GM23338 (cell line): Measurements from ENCODE around the gene LGALS12. TPM values are rescaled to one million over a fixed set of nuclear protein-coding genes. Genes with fewer than 3 reads are reported as not detected.

Experiments used
- ATAC-seq: fragments of 200-7000 bp; cut with Tn5 transposase; 3 replicates; pipeline ENCODE4 v1.9.1; 2020
- DNase-seq: peaks from one replicate; pipeline ENCODE4 v3.0.0-alpha.2; 2015; ENCODE audit warnings: low spot score
- H2AFZ ChIP-seq: fragments of 200-600 bp; sonication (generic); 2 replicates; pipeline ENCODE4 v1.8.0; 2016; ENCODE audit warnings: antibody characterized with exemption, mild to moderate bottlenecking, moderate library complexity
- H3F3A ChIP-seq: fragments of 200-600 bp; sonication (generic); replicated peaks from 2 replicates; pipeline ENCODE4 v1.8.0; 2017; ENCODE audit warnings: antibody characterized with exemption, mixed run types, low read depth
- H3K27ac ChIP-seq: fragments of 200-600 bp; sonication (generic); 2 replicates; pipeline ENCODE4 v1.6.1; 2016; ENCODE audit warnings: low read depth
- H3K27me3 ChIP-seq: fragments of 200-600 bp; sonication (generic); 2 replicates; pipeline ENCODE4 v1.8.0; 2016; ENCODE audit warnings: mild to moderate bottlenecking, mixed run types, moderate library complexity; ENCODE audit not compliant: insufficient read depth
- H3K36me3 ChIP-seq: fragments of 200-600 bp; sonication (generic); 2 replicates; pipeline ENCODE4 v1.8.0; 2016; ENCODE audit warnings: mild to moderate bottlenecking; ENCODE audit not compliant: insufficient read depth
- H3K4me1 ChIP-seq: fragments of 200-600 bp; sonication (generic); 2 replicates; pipeline ENCODE4 v1.8.0; 2016; ENCODE audit warnings: mild to moderate bottlenecking, moderate library complexity; ENCODE audit not compliant: insufficient read depth
- H3K4me2 ChIP-seq: fragments of 200-600 bp; sonication (generic); 2 replicates; pipeline ENCODE4 v1.7.1; 2017; ENCODE audit warnings: mixed run types
- H3K4me3 ChIP-seq: fragments of 200-600 bp; sonication (generic); 2 replicates; pipeline ENCODE4 v1.6.1; 2016; ENCODE audit warnings: mixed run types
- H3K79me2 ChIP-seq: fragments of 200-600 bp; sonication (generic); replicated peaks from 2 replicates; pipeline ENCODE4 v1.8.0; 2017; ENCODE audit warnings: mild to moderate bottlenecking; ENCODE audit not compliant: insufficient read depth
- H3K9me2 ChIP-seq: fragments of 200-600 bp; sonication (generic); 2 replicates; pipeline ENCODE4 v1.8.0; 2017; ENCODE audit not compliant: insufficient read depth
- H4K20me1 ChIP-seq: fragments of 200-600 bp; sonication (generic); replicated peaks from 2 replicates; pipeline ENCODE4 v1.8.0; 2017; ENCODE audit warnings: mild to moderate bottlenecking; ENCODE audit not compliant: insufficient read depth
- H3K27ac Mint-ChIP-seq: 2 replicates; pipeline ENCODE4 v1.8.0; 2020; ENCODE audit warnings: inconsistent platforms, mild to moderate bottlenecking, moderate library complexity, mixed read lengths
- H3K27me3 Mint-ChIP-seq: 3 replicates; pipeline ENCODE4 v1.8.0; 2022; ENCODE audit warnings: low read depth, mild to moderate bottlenecking, moderate library complexity, mixed read lengths, inconsistent platforms; ENCODE audit not compliant: insufficient read depth, poor library complexity
- H3K36me3 Mint-ChIP-seq: 3 replicates; pipeline ENCODE4 v1.8.0; 2021; ENCODE audit warnings: low read depth, mild to moderate bottlenecking, inconsistent platforms, moderate library complexity, mixed read lengths
- H3K4me1 Mint-ChIP-seq: 3 replicates; pipeline ENCODE4 v1.8.0; 2020; ENCODE audit warnings: mild to moderate bottlenecking, inconsistent platforms, mixed read lengths
- H3K4me3 Mint-ChIP-seq: 3 replicates; pipeline ENCODE4 v1.8.0; 2021; ENCODE audit warnings: moderate library complexity, mild to moderate bottlenecking, inconsistent platforms, mixed read lengths
- H3K9me3 Mint-ChIP-seq: 3 replicates; pipeline ENCODE4 v1.8.0; 2020; ENCODE audit warnings: moderate library complexity, mild to moderate bottlenecking, inconsistent platforms, mixed read lengths
- CREB1 ChIP-seq: fragments of 250-450 bp; sonication (Bioruptor Pico); IDR thresholded peaks from 2 replicates; pipeline ENCODE4 v1.5.0; 2020; ENCODE audit warnings: low read depth, mild to moderate bottlenecking, moderate library complexity
- CTCF ChIP-seq, 2 experiments: fragments of 200-600 bp in 1 of 2; sonication (generic) in 1 of 2; conservative IDR thresholded peaks; 2 replicates each; pipeline versions ENCODE4 v1.5.1 to v1.6.1; 2016 to 2017; ENCODE audit warnings: antibody characterized with exemption in 2 of 2, low read depth in 2 of 2, mild to moderate bottlenecking in 2 of 2, moderate library complexity in 1 of 2
- ETS1 ChIP-seq: IDR thresholded peaks from 2 replicates; pipeline ENCODE4 v1.6.1; 2016; ENCODE audit warnings: antibody characterized with exemption
- EZH2 ChIP-seq: fragments of 200-600 bp; sonication (generic); IDR thresholded peaks from one replicate; pipeline ENCODE4 v1.8.0; 2017; ENCODE audit warnings: antibody characterized with exemption, mild to moderate bottlenecking, low read depth; ENCODE audit not compliant: unreplicated experiment
- EZH2phosphoT487 ChIP-seq: fragments of 200-600 bp; sonication (generic); IDR thresholded peaks from one replicate; pipeline ENCODE4 v1.8.1; 2018; ENCODE audit warnings: antibody characterized with exemption; ENCODE audit not compliant: unreplicated experiment
- JUNB ChIP-seq: IDR thresholded peaks from one replicate; pipeline ENCODE4 v1.6.1; 2016; ENCODE audit warnings: antibody characterized with exemption; ENCODE audit not compliant: unreplicated experiment
- NANOG ChIP-seq: IDR thresholded peaks from 2 replicates; pipeline ENCODE4 v1.6.1; 2016; ENCODE audit warnings: antibody characterized with exemption, borderline replicate concordance
- POLR2AphosphoS5 ChIP-seq: IDR thresholded peaks from 2 replicates; pipeline ENCODE4 v1.6.1; 2016; ENCODE audit warnings: antibody characterized with exemption, low read depth
- STAT1 ChIP-seq: IDR thresholded peaks from one replicate; pipeline ENCODE4 v1.6.1; 2016; ENCODE audit warnings: antibody characterized with exemption; ENCODE audit not compliant: unreplicated experiment
- ZNF114 ChIP-seq: fragments of 250-450 bp; sonication (Bioruptor Pico); IDR thresholded peaks from 2 replicates; pipeline ENCODE4 v1.5.0; 2020; ENCODE audit warnings: mild to moderate bottlenecking, moderate library complexity
- ZNF331 ChIP-seq: fragments of 250-450 bp; sonication (Bioruptor Pico); IDR thresholded peaks from 2 replicates; pipeline ENCODE4 v1.5.0; 2020; ENCODE audit warnings: low read depth, mild to moderate bottlenecking, moderate library complexity
- polyA plus RNA-seq: library from polyadenylated mRNA; unstranded; fragments of >200 nt; fragmentation: Nextera tagmentation; extraction: Ambion mirVana; gene quantifications from 2 replicates; pipeline ENCODE4 v1.2.1, GENCODE V29; 2016
- total RNA-seq: library from RNA; depleted of rRNA; stranded (reverse); fragments of >200 nt; shearing (Covaris generic); gene quantifications from 2 replicates; pipeline ENCODE4 v1.2.3, GENCODE V29; 2014
- TF ChIP-seq, protein P1 (sequence below): IDR thresholded peaks from one replicate; pipeline ENCODE4 v1.6.1; 2018; ENCODE audit warnings: antibody characterized with exemption; ENCODE audit not compliant: unreplicated experiment
- TF ChIP-seq, protein P2 (sequence below): fragments of 250-450 bp; sonication (Bioruptor Pico); IDR thresholded peaks from 2 replicates; pipeline ENCODE4 v1.5.0; 2020; ENCODE audit warnings: mild to moderate bottlenecking, moderate library complexity

Gene LGALS12
- total and polyA plus RNA-seq, 2 experiments from 2014 or later: 0.94 to 1.2 TPM

DNA sequence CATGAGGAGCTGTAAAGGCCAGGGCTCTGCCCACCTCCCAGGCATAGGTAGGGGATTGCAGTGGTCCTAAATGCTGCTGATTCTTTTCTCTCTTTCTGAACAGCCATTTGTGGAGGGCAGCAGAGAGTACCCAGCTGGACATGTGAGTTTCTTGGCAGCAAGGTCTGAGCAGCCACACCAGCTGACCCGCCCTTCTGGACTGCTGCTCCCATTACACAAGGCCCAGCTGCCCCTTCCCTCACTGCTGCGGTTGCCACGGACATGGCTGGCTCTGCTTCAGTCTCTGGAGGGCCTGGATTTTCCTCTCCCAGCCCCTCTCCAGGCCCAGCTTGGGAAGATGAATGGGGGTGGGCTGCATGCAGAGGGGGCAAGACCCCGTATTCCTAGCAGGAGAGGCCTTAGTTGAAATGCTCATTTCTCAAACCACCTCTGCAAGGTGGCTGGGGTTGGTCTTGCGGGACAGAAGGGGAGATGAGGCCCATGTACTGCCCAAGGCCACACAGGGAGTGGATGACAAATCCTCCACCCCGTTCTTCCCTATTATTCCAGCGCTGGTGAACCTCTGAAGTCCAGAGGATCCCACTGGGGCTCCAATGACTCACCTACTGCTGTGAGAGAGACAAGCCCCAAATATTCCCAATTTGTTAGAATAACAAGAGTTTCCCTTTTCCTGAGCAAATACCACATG lies 4.6 kb downstream of the LGALS12 start:
- H3K9me3 Mint-ChIP-seq: no peaks in the 10 kb centered on the region
- TF ChIP-seq CREB1 (CRISPR knock-in tag): no peak
- TF ChIP-seq, protein P1, sequence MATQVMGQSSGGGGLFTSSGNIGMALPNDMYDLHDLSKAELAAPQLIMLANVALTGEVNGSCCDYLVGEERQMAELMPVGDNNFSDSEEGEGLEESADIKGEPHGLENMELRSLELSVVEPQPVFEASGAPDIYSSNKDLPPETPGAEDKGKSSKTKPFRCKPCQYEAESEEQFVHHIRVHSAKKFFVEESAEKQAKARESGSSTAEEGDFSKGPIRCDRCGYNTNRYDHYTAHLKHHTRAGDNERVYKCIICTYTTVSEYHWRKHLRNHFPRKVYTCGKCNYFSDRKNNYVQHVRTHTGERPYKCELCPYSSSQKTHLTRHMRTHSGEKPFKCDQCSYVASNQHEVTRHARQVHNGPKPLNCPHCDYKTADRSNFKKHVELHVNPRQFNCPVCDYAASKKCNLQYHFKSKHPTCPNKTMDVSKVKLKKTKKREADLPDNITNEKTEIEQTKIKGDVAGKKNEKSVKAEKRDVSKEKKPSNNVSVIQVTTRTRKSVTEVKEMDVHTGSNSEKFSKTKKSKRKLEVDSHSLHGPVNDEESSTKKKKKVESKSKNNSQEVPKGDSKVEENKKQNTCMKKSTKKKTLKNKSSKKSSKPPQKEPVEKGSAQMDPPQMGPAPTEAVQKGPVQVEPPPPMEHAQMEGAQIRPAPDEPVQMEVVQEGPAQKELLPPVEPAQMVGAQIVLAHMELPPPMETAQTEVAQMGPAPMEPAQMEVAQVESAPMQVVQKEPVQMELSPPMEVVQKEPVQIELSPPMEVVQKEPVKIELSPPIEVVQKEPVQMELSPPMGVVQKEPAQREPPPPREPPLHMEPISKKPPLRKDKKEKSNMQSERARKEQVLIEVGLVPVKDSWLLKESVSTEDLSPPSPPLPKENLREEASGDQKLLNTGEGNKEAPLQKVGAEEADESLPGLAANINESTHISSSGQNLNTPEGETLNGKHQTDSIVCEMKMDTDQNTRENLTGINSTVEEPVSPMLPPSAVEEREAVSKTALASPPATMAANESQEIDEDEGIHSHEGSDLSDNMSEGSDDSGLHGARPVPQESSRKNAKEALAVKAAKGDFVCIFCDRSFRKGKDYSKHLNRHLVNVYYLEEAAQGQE: no peak
- TF ChIP-seq, protein P2, sequence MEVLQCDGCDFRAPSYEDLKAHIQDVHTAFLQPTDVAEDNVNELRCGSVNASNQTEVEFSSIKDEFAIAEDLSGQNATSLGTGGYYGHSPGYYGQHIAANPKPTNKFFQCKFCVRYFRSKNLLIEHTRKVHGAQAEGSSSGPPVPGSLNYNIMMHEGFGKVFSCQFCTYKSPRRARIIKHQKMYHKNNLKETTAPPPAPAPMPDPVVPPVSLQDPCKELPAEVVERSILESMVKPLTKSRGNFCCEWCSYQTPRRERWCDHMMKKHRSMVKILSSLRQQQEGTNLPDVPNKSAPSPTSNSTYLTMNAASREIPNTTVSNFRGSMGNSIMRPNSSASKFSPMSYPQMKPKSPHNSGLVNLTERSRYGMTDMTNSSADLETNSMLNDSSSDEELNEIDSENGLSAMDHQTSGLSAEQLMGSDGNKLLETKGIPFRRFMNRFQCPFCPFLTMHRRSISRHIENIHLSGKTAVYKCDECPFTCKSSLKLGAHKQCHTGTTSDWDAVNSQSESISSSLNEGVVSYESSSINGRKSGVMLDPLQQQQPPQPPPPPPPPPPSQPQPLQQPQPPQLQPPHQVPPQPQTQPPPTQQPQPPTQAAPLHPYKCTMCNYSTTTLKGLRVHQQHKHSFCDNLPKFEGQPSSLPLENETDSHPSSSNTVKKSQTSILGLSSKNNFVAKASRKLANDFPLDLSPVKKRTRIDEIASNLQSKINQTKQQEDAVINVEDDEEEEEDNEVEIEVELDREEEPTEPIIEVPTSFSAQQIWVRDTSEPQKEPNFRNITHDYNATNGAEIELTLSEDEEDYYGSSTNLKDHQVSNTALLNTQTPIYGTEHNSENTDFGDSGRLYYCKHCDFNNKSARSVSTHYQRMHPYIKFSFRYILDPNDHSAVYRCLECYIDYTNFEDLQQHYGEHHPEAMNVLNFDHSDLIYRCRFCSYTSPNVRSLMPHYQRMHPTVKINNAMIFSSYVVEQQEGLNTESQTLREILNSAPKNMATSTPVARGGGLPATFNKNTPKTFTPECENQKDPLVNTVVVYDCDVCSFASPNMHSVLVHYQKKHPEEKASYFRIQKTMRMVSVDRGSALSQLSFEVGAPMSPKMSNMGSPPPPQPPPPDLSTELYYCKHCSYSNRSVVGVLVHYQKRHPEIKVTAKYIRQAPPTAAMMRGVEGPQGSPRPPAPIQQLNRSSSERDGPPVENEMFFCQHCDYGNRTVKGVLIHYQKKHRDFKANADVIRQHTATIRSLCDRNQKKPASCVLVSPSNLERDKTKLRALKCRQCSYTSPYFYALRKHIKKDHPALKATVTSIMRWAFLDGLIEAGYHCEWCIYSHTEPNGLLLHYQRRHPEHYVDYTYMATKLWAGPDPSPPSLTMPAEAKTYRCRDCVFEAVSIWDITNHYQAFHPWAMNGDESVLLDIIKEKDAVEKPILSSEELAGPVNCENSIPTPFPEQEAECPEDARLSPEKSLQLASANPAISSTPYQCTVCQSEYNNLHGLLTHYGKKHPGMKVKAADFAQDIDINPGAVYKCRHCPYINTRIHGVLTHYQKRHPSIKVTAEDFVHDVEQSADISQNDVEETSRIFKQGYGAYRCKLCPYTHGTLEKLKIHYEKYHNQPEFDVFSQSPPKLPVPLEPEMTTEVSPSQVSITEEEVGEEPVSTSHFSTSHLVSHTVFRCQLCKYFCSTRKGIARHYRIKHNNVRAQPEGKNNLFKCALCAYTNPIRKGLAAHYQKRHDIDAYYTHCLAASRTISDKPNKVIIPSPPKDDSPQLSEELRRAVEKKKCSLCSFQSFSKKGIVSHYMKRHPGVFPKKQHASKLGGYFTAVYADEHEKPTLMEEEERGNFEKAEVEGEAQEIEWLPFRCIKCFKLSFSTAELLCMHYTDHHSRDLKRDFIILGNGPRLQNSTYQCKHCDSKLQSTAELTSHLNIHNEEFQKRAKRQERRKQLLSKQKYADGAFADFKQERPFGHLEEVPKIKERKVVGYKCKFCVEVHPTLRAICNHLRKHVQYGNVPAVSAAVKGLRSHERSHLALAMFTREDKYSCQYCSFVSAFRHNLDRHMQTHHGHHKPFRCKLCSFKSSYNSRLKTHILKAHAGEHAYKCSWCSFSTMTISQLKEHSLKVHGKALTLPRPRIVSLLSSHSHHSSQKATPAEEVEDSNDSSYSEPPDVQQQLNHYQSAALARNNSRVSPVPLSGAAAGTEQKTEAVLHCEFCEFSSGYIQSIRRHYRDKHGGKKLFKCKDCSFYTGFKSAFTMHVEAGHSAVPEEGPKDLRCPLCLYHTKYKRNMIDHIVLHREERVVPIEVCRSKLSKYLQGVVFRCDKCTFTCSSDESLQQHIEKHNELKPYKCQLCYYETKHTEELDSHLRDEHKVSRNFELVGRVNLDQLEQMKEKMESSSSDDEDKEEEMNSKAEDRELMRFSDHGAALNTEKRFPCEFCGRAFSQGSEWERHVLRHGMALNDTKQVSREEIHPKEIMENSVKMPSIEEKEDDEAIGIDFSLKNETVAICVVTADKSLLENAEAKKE: no peak
- TF ChIP-seq JUNB: no peak
- no peak for TF ChIP-seq CTCF (conservative IDR thresholded peaks at IDR 0.05; ENCODE audit: low read depth in 2 of 2)
- TF ChIP-seq NANOG: no peak
- no peak for TF ChIP-seq EZH2phosphoT487
- TF ChIP-seq STAT1: no peak
- TF ChIP-seq ETS1: no peak
- no peak for TF ChIP-seq POLR2AphosphoS5
- TF ChIP-seq EZH2: no peak
- no peak for TF ChIP-seq ZNF114 (CRISPR knock-in tag)
- TF ChIP-seq ZNF331 (CRISPR knock-in tag): no peak
- Histone ChIP-seq H3K4me3 (no peak overlapping the region), H3K27ac (no peak overlapping the region), H3K4me2 (no peak overlapping the region), H3K4me1 (peaks cover 10% of the 10 kb centered on the region), H2AFZ (peak overlapping the region; percentile 69), H3K79me2 (no peaks in the 10 kb centered on the region), H4K20me1 (no peaks in the 10 kb centered on the region), H3K9me2 (0 out of 2 replicates have a peak, but pooled peaks cover 4% of the 10 kb centered on the region), H3K27me3 (no peaks in the 10 kb centered on the region), H3K36me3 (no peaks in the 10 kb centered on the region), H3F3A (no peaks in the 10 kb centered on the region; the same call in 1 of the 2 replicates)
- no peak overlapping the region for H3K4me3 Mint-ChIP-seq
- peaks cover 20% of the 10 kb centered on the region for H3K4me1 Mint-ChIP-seq
- H3K27me3 Mint-ChIP-seq: peaks cover 5% of the 10 kb centered on the region
- DNase-seq (no peak), ATAC-seq (no peak)
- no peaks in the 10 kb centered on the region for H3K36me3 Mint-ChIP-seq
- H3K27ac Mint-ChIP-seq: no peak overlapping the region
